ENCODE data around the gene GALR1.

DNA sequence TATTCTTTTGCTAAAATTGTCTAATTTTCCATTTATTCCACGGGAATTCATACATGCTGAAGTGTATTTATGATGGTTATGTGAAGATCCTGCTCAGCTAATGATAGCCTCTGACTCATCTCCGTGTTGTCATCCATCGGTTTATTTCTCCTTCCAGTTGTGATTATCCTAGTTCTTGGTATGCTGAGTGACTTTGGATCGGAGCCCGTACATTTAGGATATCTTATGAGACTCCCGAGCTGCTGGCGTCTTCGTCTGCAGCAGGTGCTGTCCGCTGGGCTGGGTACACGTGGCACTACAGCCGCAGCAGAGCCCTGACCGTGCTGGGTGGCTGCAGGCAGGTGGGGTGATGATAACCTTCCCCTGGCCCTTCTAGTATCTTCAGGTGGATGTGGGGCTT lies 40.1 kb upstream of the GALR1 start:
- TF ChIP-seq POLR2A (IDR thresholded peaks at IDR 0.05; ENCODE audit: low read depth, low read length): no peak
- no peak for TF ChIP-seq POLR2AphosphoS5 (IDR thresholded peaks at IDR 0.05; ENCODE audit: low read depth, low read length)
- TF ChIP-seq TAF1 (IDR thresholded peaks at IDR 0.05; ENCODE audit: low read depth, low read length): no peak
- no peak for TF ChIP-seq PAX5 (IDR thresholded peaks at IDR 0.05; ENCODE audit: insufficient read depth, low read length, severe bottlenecking)

Data from GM12891 (cell line).